H1 (cell line): Measurements from ENCODE around the gene ACAP3. TPM values are rescaled to one million over a fixed set of nuclear protein-coding genes. Genes with fewer than 3 reads are reported as not detected.
A peak's percentile ranks its signal among the peaks of the same experiment; 100 is the strongest.

Experiments used
- CTCF ChIA-PET: fragments of 300-600 bp; sonication (Branson Sonifier 250); formaldehyde crosslinking; loops from one replicate; lab custom pipeline; 2021; ENCODE audit not compliant: partially characterized antibody; lab: Charles Lee
- POLR2A ChIA-PET: fragments of 300-600 bp; sonication (Branson Sonifier 250); formaldehyde crosslinking; loops from one replicate; lab custom pipeline; 2021; ENCODE audit warnings: inconsistent platforms; ENCODE audit not compliant: partially characterized antibody; lab: Charles Lee
- DNase-seq, 2 experiments: peaks; one replicate each; pipeline versions ENCODE4 v3.0.0 to v3.0.0-alpha.2; 2010 to 2022; ENCODE audit warnings: low spot score in 2 of 2, low read depth in 1 of 2, mixed read lengths in 1 of 2
- FAIRE-seq: peaks from 2 replicates; lab custom pipeline; 2011; peaks lifted over from hg19 to GRCh38; lab: Jason Lieb, UNC
- H2AFZ ChIP-seq: 2 replicates; pipeline ENCODE4 v1.8.1; 2012; ENCODE audit warnings: low read length, inconsistent platforms
- H2AK5ac ChIP-seq: 2 replicates; pipeline ENCODE4 v1.6.1; 2013; ENCODE audit warnings: low read depth, low read length
- H2BK120ac ChIP-seq: replicated peaks from 2 replicates; pipeline ENCODE3; 2013; ENCODE audit warnings: low read depth, low read length, inconsistent platforms
- H2BK12ac ChIP-seq: 2 replicates; pipeline ENCODE4 v1.6.1; 2013; ENCODE audit warnings: low read depth, low read length
- H2BK15ac ChIP-seq: 2 replicates; pipeline ENCODE4 v1.6.1; 2013; ENCODE audit warnings: low read length
- H2BK20ac ChIP-seq: 2 replicates; pipeline ENCODE4 v1.6.1; 2013; ENCODE audit warnings: low read length
- H2BK5ac ChIP-seq: 2 replicates; pipeline ENCODE4 v1.6.1; 2013; ENCODE audit warnings: low read depth, low read length
- H3K14ac ChIP-seq: 2 replicates; pipeline ENCODE4 v1.6.1; 2013; ENCODE audit warnings: inconsistent platforms; ENCODE audit not compliant: insufficient read length
- H3K18ac ChIP-seq: 2 replicates; pipeline ENCODE4 v1.6.1; 2013; ENCODE audit warnings: low read length; ENCODE audit errors: extremely low read depth
- H3K23ac ChIP-seq: 2 replicates; pipeline ENCODE4 v1.6.1; 2013; ENCODE audit warnings: inconsistent platforms; ENCODE audit not compliant: insufficient read length
- H3K23me2 ChIP-seq: 2 replicates; pipeline ENCODE4 v1.6.1; 2013; ENCODE audit warnings: low read depth, low read length
- H3K27ac ChIP-seq: 2 replicates; pipeline ENCODE4 v1.6.1; 2011; ENCODE audit warnings: low read depth, low read length, inconsistent platforms
- H3K27me3 ChIP-seq, 4 experiments: replicated peaks in 1 of 4; 1 replicate in 1 of 4; 2 replicates in 3 of 4; pipeline versions ENCODE4 v1.6.1 to v1.8.1; 2011 to 2013; ENCODE audit warnings: low read length in 3 of 4, mild to moderate bottlenecking in 3 of 4, inconsistent platforms in 2 of 4, mixed read lengths in 2 of 4, moderate library complexity in 1 of 4; ENCODE audit not compliant: control insufficient read depth in 3 of 4, insufficient read depth in 3 of 4; ENCODE audit errors: extremely low read depth in 1 of 4
- H3K36me3 ChIP-seq, 4 experiments: 2 replicates each; pipeline versions ENCODE4 v1.6.1 to v1.8.1; 2011 to 2013; ENCODE audit warnings: mild to moderate bottlenecking in 4 of 4, low read length in 3 of 4, moderate library complexity in 2 of 4, control low read depth in 1 of 4, inconsistent platforms in 1 of 4; ENCODE audit not compliant: insufficient read depth in 4 of 4, control insufficient read depth in 2 of 4
- H3K4ac ChIP-seq: replicated peaks from 2 replicates; pipeline ENCODE3; 2013; ENCODE audit warnings: low read length, low read depth, mixed read lengths, inconsistent platforms; ENCODE audit not compliant: insufficient read length
- H3K4me1 ChIP-seq, 4 experiments: replicated peaks in 1 of 4; 1 replicate in 1 of 4; 2 replicates in 3 of 4; pipeline versions ENCODE4 v1.6.1 to v1.8.1; 2011 to 2013; ENCODE audit warnings: low read length in 3 of 4, inconsistent platforms in 2 of 4, mixed read lengths in 1 of 4; ENCODE audit not compliant: insufficient read depth in 4 of 4, control insufficient read depth in 3 of 4
- H3K4me2 ChIP-seq, 2 experiments: 2 replicates each; pipeline versions ENCODE4 v1.6.1 to v1.8.1; 2011 to 2013; ENCODE audit warnings: low read depth in 2 of 2, low read length in 2 of 2, control low read depth in 1 of 2, inconsistent platforms in 1 of 2, mild to moderate bottlenecking in 1 of 2; ENCODE audit not compliant: insufficient read depth in 1 of 2
- H3K4me3 ChIP-seq, 4 experiments: fragments of 200-600, 300-600 bp in 1 of 4; sonication (generic), shearing (Covaris generic), sonication (Bioruptor Twin) in 1 of 4; 2 replicates each; pipeline versions ENCODE4 v1.5.1 to v1.8.1; 2011 to 2016; ENCODE audit warnings: low read length in 4 of 4, low read depth in 3 of 4, control low read depth in 2 of 4, inconsistent platforms in 2 of 4, mild to moderate bottlenecking in 2 of 4, mixed read lengths in 1 of 4, moderate library complexity in 1 of 4; ENCODE audit not compliant: insufficient read depth in 2 of 4; ENCODE audit errors: extremely low read depth in 1 of 4
- H3K56ac ChIP-seq: replicated peaks from 2 replicates; pipeline ENCODE3; 2013; ENCODE audit warnings: low read depth, mild to moderate bottlenecking, mixed read lengths, low read length, inconsistent platforms; ENCODE audit not compliant: insufficient read length
- H3K79me1 ChIP-seq: 2 replicates; pipeline ENCODE4 v1.6.1; 2013; ENCODE audit warnings: low read depth, low read length, control low read depth
- H3K79me2 ChIP-seq, 2 experiments: 2 replicates each; pipeline versions ENCODE4 v1.6.1 to v1.8.1; 2012 to 2013; ENCODE audit warnings: low read length in 2 of 2, mild to moderate bottlenecking in 2 of 2, inconsistent platforms in 1 of 2; ENCODE audit not compliant: insufficient read depth in 2 of 2, control insufficient read depth in 1 of 2
- H3K9ac ChIP-seq, 4 experiments: replicated peaks in 1 of 4; 1 replicate in 1 of 4; 2 replicates in 3 of 4; pipeline versions ENCODE4 v1.6.1 to v1.8.1; 2011 to 2013; ENCODE audit warnings: low read depth in 3 of 4, low read length in 3 of 4, control low read depth in 2 of 4, mild to moderate bottlenecking in 2 of 4, moderate library complexity in 2 of 4, inconsistent platforms in 1 of 4; ENCODE audit errors: extremely low read depth in 1 of 4
- H3K9me3 ChIP-seq, 2 experiments: 2 replicates each; pipeline versions ENCODE4 v1.6.1 to v1.8.1; 2012 to 2013; ENCODE audit warnings: mild to moderate bottlenecking in 2 of 2, moderate library complexity in 2 of 2, control low read depth in 1 of 2, inconsistent platforms in 1 of 2, low read depth in 1 of 2, low read length in 1 of 2, mixed read lengths in 1 of 2; ENCODE audit not compliant: insufficient read depth in 2 of 2
- H4K20me1 ChIP-seq, 2 experiments: replicated peaks in 1 of 2; 2 replicates each; pipeline versions ENCODE3 to v1.8.1; 2011 to 2013; ENCODE audit warnings: inconsistent platforms in 2 of 2, low read length in 2 of 2, mild to moderate bottlenecking in 1 of 2; ENCODE audit not compliant: insufficient read depth in 2 of 2, control insufficient read depth in 1 of 2
- H4K5ac ChIP-seq: 2 replicates; pipeline ENCODE4 v1.6.1; 2013; ENCODE audit warnings: low read length, low read depth, mixed read lengths, inconsistent platforms; ENCODE audit not compliant: insufficient read length
- H4K8ac ChIP-seq: 2 replicates; pipeline ENCODE4 v1.8.0; 2013; ENCODE audit warnings: mild to moderate bottlenecking, moderate library complexity, low read length, inconsistent platforms; ENCODE audit not compliant: insufficient read depth; ENCODE audit errors: extremely low read depth
- H4K91ac ChIP-seq: replicated peaks from 2 replicates; pipeline ENCODE3; 2013; ENCODE audit warnings: low read length, mixed read lengths, inconsistent platforms; ENCODE audit not compliant: insufficient read length
- RNF2 ChIP-seq: fragments of 200-900, 300-1000 bp; sonication (generic); IDR thresholded peaks from 2 replicates; pipeline ENCODE4 v1.7.1; 2016; ENCODE audit warnings: borderline replicate concordance, low read depth, mild to moderate bottlenecking, antibody characterized with exemption, low read length; ENCODE audit not compliant: poor library complexity, severe bottlenecking; ENCODE audit errors: missing control alignments
- WGBS, 2 experiments: shearing (Covaris generic) in 1 of 2; methylation state at CpG; one replicate each; pipeline versions ENCODE4 v1.1.6 to v1.1.7; 2013 to 2015; ENCODE audit warnings: low lambda C conversion rate in 2 of 2, mixed read lengths in 2 of 2, inconsistent platforms in 1 of 2, low coverage in 1 of 2, missing lambda C conversion rate in 1 of 2; ENCODE audit not compliant: insufficient replicate concordance in 2 of 2, insufficient coverage in 1 of 2, insufficient read length in 1 of 2; ENCODE audit errors: extremely low coverage in 1 of 2, missing lambda C conversion rate in 1 of 2; 5-methylcytosine and 5-hydroxymethylcytosine counted together
- polyA plus RNA-seq, 7 experiments: library from polyadenylated mRNA; depleted of rRNA in 3 of 7; stranded (reverse) in 5 of 7; unstranded in 2 of 7; fragments of >200 nt in 5 of 7; fragments of 200-250 nt in 2 of 7; gene quantifications; 1 replicate in 5 of 7; 2 replicates in 1 of 7; 4 replicates in 1 of 7; pipeline versions ENCODE4 v1.2.1 to v1.2.3, GENCODE V29; 2011 to 2013; ENCODE audit warnings: missing spikeins in 2 of 7, mixed read lengths in 2 of 7
- total RNA-seq: library from RNA; stranded (reverse); fragmentation: NEBNext Ultra II Directional; extraction: Animal tissue kit (Norgen Biotek cat#: 25700); gene quantifications from 2 replicates; pipeline ENCODE4 v1.2.1, GENCODE V29; 2021

The ACAP3 gene
- total and polyA plus RNA-seq, 2 of the 8 experiments (the other 6 are each of a cell fraction or from before 2014, with no cell fraction given) = 14.8 to 28.3 TPM

DNA sequence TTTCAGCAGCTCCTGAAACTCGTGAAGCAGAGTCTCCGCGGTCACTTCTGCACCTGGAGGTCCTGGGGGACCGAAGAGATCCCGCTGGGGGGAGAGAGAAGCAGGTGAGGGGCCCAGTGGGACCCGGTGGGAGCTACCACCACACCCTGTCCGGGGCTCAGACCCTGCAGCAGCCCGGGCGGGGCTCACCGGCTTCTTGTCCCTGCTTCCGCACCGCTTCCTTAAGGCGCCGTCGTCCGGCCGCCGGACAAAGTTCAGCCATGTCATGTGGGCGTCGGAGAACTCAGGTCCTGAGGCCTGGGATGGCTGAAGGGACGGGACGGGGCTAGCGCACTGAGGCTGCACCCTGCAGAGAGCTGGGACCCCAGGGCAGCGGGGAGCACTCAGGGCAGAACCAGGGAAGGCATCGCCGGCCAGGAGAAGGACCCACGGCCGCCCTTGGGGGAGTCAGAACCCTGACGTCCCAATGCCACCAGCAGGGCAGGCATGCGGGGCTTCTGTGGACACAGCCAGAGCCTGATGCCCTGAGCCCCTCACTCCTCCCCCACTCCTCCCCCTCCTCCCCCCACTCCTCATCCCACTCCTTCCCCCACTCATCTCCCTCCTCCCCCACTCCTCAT, 63.4 kb downstream of the ACAP3 start:
- Histone ChIP-seq H3K9ac (no peak overlapping the region), H3K79me2 (no peaks in the 10 kb centered on the region; a peak in 1 of 4 replicates), H3K27me3 (peaks cover 2 to 19% (median 11%) of the 10 kb centered on the region in 4 experiments; a peak in 6 of 7 replicates), H2BK5ac (no peak overlapping the region), H2AFZ (no peak overlapping the region), H3K4me2 (no peak overlapping the region), H2BK120ac (no peak overlapping the region), H3K4ac (no peak overlapping the region), H4K8ac (peak overlapping the region; percentile 25; the same call in 1 of the 2 replicates), H4K20me1 (peaks cover 4 to 9% of the 10 kb centered on the region in 2 experiments), H3K27ac (no peak overlapping the region), H3K14ac (no peak overlapping the region), H3K23ac (no peak overlapping the region), H3K36me3 (no peaks in the 10 kb centered on the region), H3K18ac (no peak overlapping the region), H4K5ac (no peak overlapping the region), H3K56ac (no peak overlapping the region), H3K4me1 (peaks cover 0 to 10% (median 1%) of the 10 kb centered on the region in 4 experiments; a peak in 5 of 7 replicates), H3K4me3 (no peak overlapping the region), H2AK5ac (no peak overlapping the region), H2BK20ac (no peak overlapping the region), H3K9me3 (no peaks in the 10 kb centered on the region), H3K23me2 (no peaks in the 10 kb centered on the region; the same call in 1 of the 2 replicates), H3K79me1 (no peaks in the 10 kb centered on the region), H2BK12ac (no peak overlapping the region), H4K91ac (no peak overlapping the region), H2BK15ac (no peak overlapping the region)
- DNase-seq (no peak), FAIRE-seq (no peak)
- TF ChIP-seq RNF2 = no peak
- WGBS, 2 experiments = 94% methylated on average over 19 of the region's 30 CpGs; no CpG with 5 or more reads in 1 of the 2 experiments
- ChIA-PET CTCF (interaction anchor here (1.1 kb wide), 2 partner anchors 20 to 122 kb away, joined by 3 to 5 read pairs; no protein-coding TSS in a partner anchor), POLR2A (interaction anchor here (0.8 kb wide), 1 partner anchor 213 kb away, joined by 3 read pairs; no protein-coding TSS in a partner anchor)
